ENCODE data around the gene ALDOC. TPM values are rescaled to one million over a fixed set of nuclear protein-coding genes. Genes with fewer than 3 reads are reported as not detected.

ALDOC gene
- total and polyA plus RNA-seq, 10 of the 15 experiments (the other 5 are each of a cell fraction or from before 2014, with no cell fraction given): 16.0 to 268 (median 78.2) TPM

DNA sequence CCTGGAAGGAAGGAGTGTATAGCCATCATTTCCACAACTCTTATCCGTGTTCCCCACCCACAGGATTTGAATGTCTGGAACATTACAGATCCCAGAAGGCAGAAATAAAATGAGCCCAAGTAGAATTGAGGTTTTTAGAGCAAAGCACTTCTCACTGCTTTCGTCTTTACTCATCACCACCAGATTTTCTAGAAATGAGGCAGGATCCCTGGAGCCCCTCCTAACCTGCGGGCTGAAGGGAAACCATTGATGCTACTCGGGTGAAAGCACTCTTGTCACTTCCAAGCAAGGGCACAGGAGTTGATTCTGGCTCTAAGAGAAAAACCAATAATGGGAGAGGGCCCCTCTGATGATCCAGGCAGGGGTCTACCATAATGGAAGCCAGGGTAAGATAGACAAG, 2.8 kb upstream of the ALDOC start (continued):
- TF ChIP-seq BHLHE40 (IDR thresholded peaks at IDR 0.05; ENCODE audit: borderline replicate concordance in 1 of 2, low read depth in 2 of 2, low read length in 1 of 2) (no peak), BCL11A (IDR thresholded peaks at IDR 0.05; ENCODE audit: low read depth, low read length) (peak; percentile 67), MYC (IDR thresholded peaks at IDR 0.05; ENCODE audit: insufficient read depth, insufficient read length, insufficient replicate concordance, low read length, severe bottlenecking) (no peak), MEF2B (IDR thresholded peaks at IDR 0.05; ENCODE audit: partially characterized antibody, poor library complexity, severe bottlenecking) (no peak), ATF3 (IDR thresholded peaks at IDR 0.05; ENCODE audit: borderline replicate concordance, extremely low read depth, low read depth, low read length) (no peak), BCL3 (IDR thresholded peaks at IDR 0.05; ENCODE audit: borderline replicate concordance, insufficient read depth, low read depth, low read length, poor library complexity, severe bottlenecking) (no peak), NRF1 (conservative IDR thresholded peaks at IDR 0.05; ENCODE audit: low read depth, low read length) (no peak), NFXL1 (IDR thresholded peaks at IDR 0.05; ENCODE audit: borderline replicate concordance) (no peak), IRF4 (IDR thresholded peaks at IDR 0.05; ENCODE audit: low read depth, low read length) (peak; percentile 94), WRNIP1 (IDR thresholded peaks at IDR 0.05; ENCODE audit: borderline replicate concordance, low read depth, low read length) (no peak), SUZ12 (IDR thresholded peaks at IDR 0.05; ENCODE audit: unreplicated experiment) (no peak), MXI1 (IDR thresholded peaks at IDR 0.05; ENCODE audit: low read depth, low read length) (no peak), YY1 (IDR thresholded peaks at IDR 0.05; ENCODE audit: low read depth, low read length) (0 out of 2 replicates have a peak, but pooled peaks have one; percentile 17), PAX8 (IDR thresholded peaks at IDR 0.05) (no peak), MTA3 (IDR thresholded peaks at IDR 0.05; ENCODE audit: borderline replicate concordance, low read length) (no peak), SMAD5 (IDR thresholded peaks at IDR 0.05; ENCODE audit: low read depth) (no peak), ATF7 (IDR thresholded peaks at IDR 0.05; ENCODE audit: low read depth) (no peak), BMI1 (IDR thresholded peaks at IDR 0.05; ENCODE audit: borderline replicate concordance) (no peak), RBBP5 (conservative IDR thresholded peaks at IDR 0.05) (no peak), NFIC (IDR thresholded peaks at IDR 0.05; ENCODE audit: low read depth, low read length) (0 out of 2 replicates have a peak, but pooled peaks have one; percentile 61), LARP7 (IDR thresholded peaks at IDR 0.05) (no peak), EP300 (IDR thresholded peaks at IDR 0.05; ENCODE audit: borderline replicate concordance in 1 of 2, control insufficient read depth in 1 of 2, low read depth in 2 of 2, low read length in 2 of 2) (peak in 1 of 2 experiments; percentile 14; a peak in 1 of 4 replicates), ESRRA (IDR thresholded peaks at IDR 0.05; ENCODE audit: low read length) (no peak), IKZF2 (IDR thresholded peaks at IDR 0.05) (peak; percentile 25 to 44; a peak in 1 of 4 replicates), EED (IDR thresholded peaks at IDR 0.05; ENCODE audit: low read depth) (peak; percentile 85), JUNB (IDR thresholded peaks at IDR 0.05) (peak; percentile 95), FOXK2 (IDR thresholded peaks at IDR 0.05) (no peak)
- TF ChIP-seq, protein P1, sequence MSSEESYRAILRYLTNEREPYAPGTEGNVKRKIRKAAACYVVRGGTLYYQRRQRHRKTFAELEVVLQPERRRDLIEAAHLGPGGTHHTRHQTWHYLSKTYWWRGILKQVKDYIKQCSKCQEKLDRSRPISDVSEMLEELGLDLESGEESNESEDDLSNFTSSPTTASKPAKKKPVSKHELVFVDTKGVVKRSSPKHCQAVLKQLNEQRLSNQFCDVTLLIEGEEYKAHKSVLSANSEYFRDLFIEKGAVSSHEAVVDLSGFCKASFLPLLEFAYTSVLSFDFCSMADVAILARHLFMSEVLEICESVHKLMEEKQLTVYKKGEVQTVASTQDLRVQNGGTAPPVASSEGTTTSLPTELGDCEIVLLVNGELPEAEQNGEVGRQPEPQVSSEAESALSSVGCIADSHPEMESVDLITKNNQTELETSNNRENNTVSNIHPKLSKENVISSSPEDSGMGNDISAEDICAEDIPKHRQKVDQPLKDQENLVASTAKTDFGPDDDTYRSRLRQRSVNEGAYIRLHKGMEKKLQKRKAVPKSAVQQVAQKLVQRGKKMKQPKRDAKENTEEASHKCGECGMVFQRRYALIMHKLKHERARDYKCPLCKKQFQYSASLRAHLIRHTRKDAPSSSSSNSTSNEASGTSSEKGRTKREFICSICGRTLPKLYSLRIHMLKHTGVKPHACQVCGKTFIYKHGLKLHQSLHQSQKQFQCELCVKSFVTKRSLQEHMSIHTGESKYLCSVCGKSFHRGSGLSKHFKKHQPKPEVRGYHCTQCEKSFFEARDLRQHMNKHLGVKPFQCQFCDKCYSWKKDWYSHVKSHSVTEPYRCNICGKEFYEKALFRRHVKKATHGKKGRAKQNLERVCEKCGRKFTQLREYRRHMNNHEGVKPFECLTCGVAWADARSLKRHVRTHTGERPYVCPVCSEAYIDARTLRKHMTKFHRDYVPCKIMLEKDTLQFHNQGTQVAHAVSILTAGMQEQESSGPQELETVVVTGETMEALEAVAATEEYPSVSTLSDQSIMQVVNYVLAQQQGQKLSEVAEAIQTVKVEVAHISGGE (CRISPR knock-in tag; IDR thresholded peaks at IDR 0.05): no peak
